ENCODE data around the gene CALM1.
"Not testable (repeated sequence)": the region's sequence is repeated elsewhere in the genome, so short reads cannot be mapped to it uniquely, and the experiment has no call there.

The CALM1 gene

DNA sequence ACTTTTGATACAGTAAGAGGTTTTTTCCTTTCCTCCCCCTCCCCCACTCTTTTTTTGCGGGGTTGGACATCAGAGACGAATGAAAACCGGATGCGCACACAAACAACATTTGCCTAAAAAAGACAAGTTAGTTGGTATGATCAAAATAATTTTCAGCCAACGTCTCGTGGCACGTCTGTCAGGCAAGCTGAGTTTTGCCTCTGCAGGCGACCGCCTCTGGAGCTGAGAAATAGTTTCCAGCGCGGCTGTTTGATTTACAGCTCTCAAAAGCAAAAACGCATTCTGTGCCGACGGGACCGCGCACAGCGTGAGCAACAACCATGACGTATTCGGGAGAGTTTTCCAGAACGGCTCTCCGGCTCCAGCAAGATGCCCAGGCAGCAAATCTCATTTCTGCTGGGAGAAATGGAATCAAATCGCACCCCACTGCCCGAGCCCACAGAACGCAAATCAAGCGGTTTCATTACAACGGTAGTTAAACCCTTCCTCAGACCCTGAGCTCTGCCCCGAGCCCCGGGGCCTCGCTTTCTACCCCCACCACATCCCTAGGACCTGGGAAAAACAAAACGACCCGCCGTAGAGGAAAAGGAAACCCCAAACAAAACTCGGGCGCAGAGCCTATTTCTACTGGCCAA is 14.2 kb upstream of the CALM1 start:
- peak; percentile 50 for DNase-seq (ENCODE audit: low read depth, low spot score)
- H3K4me3 ChIP-seq (ENCODE audit: low read length) = peak overlapping the region; percentile 62

GRCh38 chr14:90383126-90383730 is 13.6 kb upstream of the CALM1 start:
- peak; percentile 99 for DNase-seq (ENCODE audit: low read depth, low spot score)
- H3K4me3 ChIP-seq (ENCODE audit: low read length) = peak overlapping the region; percentile 62

- peak; percentile 69 for DNase-seq (ENCODE audit: low read depth, low spot score)
Measured at GRCh38 chr14:90383731-90384542, 12.9 kb upstream of the CALM1 start.

DNA sequence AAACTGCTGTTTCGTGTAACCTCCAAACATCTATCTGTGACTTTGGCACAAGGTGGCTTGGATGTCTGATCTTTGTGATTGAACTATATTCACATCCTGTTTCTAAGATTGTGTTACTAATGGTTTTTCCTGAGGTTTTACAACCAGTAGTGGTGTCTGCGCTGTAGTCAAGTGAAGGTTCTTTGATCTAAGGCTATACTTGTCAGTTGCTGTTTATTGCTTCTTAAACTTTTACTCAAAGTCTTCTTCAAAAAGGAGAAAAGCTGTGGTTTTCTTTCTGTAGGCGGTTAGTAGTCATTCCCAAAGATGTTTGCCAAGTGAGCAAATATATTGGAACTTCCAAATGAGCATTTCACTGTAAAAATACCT is 12.3 kb upstream of the CALM1 start:
- DNase-seq (ENCODE audit: low read depth, low spot score) = peak; percentile 90

More at GRCh38 chr14:90383731-90384542, 12.9 kb upstream of the CALM1 start:
- H3K4me3 ChIP-seq (ENCODE audit: low read length) = peak overlapping the region; percentile 62

GRCh38 chr14:90386321-90386720 is 10.5 kb upstream of the CALM1 start:
- H3K4me3 ChIP-seq (ENCODE audit: low read length) = no peak overlapping the region
- no peak for DNase-seq (ENCODE audit: low read depth, low spot score)

More for the DNA sequence above, 12.3 kb upstream of the CALM1 start:
- H3K4me3 ChIP-seq (ENCODE audit: low read length) = peak overlapping the region; percentile 62

DNA sequence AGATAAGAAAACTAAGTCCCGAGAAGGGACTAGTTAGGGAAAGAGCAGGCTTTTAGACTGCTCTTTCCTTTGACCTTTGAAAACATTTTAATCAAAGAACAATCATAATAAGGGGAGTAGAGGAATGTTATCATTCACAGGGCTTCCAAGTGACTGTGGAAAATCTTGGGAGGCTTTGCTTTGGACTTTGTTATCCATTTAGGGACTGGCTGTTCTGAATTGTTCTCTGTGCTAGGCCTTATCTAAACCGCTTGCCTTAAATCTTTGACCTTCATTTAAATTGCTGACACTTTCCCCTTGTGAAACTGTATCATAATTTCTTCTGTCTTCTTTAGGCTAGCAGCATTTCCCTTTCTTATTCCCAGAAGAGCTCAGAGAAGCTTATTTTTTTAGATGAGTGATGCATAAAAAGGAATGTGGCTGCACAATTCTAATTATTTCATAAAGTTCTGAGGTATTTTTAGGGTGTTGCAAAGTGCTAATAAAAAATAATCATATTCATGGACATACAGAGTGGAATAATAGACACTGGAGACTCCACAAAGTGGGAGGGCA is 9.5 kb upstream of the CALM1 start:
- H3K4me3 ChIP-seq (ENCODE audit: low read length) = no peak overlapping the region
- no peak for DNase-seq (ENCODE audit: low read depth, low spot score)

GRCh38 chr14:90388437-90388836 is 8.4 kb upstream of the CALM1 start:
- no peak overlapping the region for H3K4me3 ChIP-seq (ENCODE audit: low read length)
- DNase-seq (ENCODE audit: low read depth, low spot score) = no peak

- DNase-seq (ENCODE audit: low read depth, low spot score) = no peak
- no peak overlapping the region for H3K4me3 ChIP-seq (ENCODE audit: low read length)
Measured at GRCh38 chr14:90388982-90389381, 7.8 kb upstream of the CALM1 start.

DNA sequence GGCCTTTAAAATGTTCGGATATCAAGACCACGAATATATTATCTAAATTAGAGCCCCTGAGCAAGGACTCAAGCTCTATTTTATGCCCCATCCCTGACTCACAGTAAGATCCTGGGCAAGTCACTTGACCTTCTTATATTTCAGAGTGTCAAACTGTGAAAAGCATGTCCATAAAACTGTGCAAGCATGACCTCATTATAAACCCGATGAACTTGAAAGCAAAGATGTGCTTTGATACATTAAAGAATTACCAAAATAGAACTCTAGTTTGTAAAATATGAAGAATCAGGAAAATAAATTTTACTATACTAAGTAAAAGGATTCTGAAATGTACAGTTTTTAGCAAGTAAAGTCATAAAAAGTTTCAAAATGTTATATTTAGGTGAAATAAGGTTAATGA is 2.9 kb upstream of the CALM1 start:
- no peak overlapping the region for H3K4me3 ChIP-seq (ENCODE audit: low read length)
- no peak for DNase-seq (ENCODE audit: low read depth, low spot score)

- not testable (repeated sequence) for DNase-seq (ENCODE audit: low read depth, low spot score)
Measured at GRCh38 chr14:90394782-90395181, 2.0 kb upstream of the CALM1 start.

DNA sequence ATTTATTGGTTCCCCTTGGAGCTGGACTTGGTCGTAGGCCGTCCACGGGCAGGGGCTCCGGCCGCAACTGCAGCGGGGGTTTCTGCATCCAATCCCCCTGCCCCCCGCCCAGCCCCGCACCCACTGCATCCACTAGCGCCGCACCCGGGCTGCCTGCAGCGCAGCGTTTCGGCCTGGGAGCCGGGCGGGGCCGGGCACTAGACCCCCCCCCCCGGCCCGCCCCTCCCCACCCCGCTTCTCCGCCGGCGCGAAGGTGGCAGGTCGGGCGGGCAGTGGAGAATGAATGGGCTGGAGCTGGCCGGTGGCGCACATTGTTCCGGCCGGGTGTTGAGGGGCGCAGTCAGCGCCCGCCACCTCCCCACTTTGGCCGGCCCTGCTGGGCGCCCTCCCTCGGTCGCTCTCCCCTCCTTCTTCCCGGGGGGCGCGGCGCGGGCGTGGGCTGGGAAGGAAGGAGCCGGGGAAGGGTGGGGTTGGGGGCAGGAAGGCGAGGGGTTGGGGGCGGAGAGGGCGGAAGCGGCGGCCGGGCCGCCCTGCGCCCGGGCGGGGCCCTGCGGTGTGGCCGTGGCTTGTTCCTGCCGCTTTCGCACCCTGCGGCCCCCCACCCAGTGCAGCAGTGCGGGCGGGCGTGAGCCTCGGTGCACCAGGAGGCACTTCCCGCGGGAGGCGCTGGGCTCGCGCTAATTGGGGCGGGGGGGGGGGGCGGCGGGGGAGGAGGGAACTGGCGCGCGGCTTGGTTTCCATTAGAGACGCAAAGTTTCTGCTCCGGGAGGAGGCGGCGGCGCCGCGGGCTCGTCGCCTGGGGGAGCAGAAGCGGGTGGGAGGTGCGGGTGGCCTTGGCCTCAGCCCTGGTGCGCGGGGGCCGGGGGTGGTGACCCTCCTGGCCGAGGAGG is 841 bp downstream of the CALM1 start:
- peak overlapping the region; percentile 81 for H3K4me3 ChIP-seq (ENCODE audit: low read length)
- peak; percentile 50 for DNase-seq (ENCODE audit: low read depth, low spot score)

More at GRCh38 chr14:90394782-90395181, 2.0 kb upstream of the CALM1 start:
- not testable (repeated sequence) for H3K4me3 ChIP-seq (ENCODE audit: low read length)

DNA sequence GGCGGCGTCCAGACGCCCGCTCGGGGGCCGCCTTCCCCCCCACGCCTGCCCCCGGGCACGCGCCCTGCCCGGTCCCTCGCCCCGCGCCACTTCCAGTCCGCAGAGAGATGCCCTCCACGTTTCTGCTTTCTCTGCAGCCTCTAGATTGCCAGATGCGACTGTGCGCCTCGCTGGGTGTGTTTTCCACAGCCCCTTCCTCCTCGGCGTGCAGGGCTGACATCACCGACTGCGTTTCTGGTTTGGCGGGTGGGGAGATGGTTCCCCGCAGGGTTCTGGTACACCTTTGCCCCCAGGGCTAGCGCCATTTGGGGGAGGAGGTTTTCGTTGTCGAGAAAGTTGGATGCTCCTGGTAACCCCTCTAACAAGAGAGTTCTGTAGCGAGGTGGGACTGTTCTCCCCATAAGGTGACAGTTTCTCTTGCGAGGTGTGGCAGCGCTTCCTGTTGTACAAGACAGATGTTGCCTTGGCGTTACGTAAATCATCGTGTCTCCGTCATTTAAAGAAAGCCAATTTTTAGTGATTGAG is 1.5 kb downstream of the CALM1 start:
- DNase-seq (ENCODE audit: low read depth, low spot score) = peak; percentile 46
- peak overlapping the region; percentile 81 for H3K4me3 ChIP-seq (ENCODE audit: low read length)

GRCh38 chr14:90398841-90399540 is 2.2 kb downstream of the CALM1 start:
- no peak for DNase-seq (ENCODE audit: low read depth, low spot score)

DNA sequence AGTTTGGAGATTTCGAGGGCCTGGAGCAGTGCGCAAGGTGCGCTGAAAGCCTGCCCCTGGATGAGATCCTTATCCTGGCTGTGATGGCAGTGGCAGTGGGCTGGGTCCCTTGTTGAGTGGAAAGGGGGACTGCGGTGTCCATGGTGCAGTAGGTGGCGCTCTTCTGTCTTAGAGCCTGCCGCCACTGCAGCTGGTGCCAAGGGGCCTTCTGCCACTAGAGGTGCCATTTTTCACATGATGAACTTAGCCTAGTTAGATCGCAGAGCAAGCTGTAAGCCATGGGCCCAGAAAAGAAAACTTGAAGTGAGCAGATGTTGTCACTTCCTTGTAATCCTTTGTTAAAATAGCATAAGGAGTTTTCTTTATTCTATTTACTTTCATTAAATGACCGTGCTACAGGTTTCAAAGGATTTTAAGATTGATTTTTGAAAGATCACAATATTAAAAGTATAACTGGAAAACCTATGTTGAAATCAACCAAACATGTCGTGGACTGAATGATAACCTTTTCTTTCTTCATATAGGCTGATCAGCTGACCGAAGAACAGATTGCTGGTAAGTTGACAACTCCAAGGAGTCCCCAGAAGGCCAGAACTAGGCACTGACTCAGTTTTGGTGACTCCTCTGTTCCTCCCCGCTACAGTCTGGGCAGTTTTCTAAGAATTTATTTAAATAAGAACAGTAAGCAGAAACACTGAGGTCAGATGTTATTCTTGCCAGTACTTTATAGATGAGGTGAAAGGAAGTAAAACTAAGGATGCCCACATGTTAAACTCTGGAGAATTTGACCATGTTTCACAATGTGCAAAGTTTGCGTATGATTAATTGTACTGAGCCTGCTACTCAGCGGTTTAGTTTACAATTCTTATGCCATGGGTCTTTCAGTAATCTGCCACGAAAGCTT is 3.0 kb downstream of the CALM1 start:
- peak; percentile 89 for DNase-seq (ENCODE audit: low read depth, low spot score)
- no peak overlapping the region for H3K4me3 ChIP-seq (ENCODE audit: low read length)

More at GRCh38 chr14:90398841-90399540, 2.2 kb downstream of the CALM1 start:
- peak overlapping the region; percentile 81 for H3K4me3 ChIP-seq (ENCODE audit: low read length)

DNA sequence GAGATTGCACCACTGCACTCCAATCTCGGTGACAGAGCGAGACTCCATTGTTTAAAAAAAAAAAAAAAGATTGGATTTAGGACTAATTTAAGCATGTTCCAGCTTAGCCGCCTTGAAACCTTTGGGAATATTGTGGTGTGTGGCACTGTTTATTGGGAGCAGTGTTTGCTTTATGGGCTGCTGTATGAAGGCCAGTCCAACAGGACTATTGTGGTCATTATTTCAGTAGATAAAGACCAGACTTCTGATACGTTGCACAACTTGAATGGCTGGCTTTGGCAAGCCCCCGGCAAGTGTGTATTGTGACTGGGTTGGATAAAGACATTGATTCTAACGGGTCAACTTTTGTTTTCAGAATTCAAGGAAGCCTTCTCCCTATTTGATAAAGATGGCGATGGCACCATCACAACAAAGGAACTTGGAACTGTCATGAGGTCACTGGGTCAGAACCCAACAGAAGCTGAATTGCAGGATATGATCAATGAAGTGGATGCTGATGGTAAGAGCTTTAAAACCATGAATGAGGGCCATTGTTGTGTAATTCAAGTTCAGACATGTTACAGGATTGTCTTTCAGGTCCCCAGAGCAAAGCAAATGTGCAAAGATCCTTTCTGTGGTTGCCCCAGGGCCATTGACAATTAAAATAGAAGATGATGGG is 4.2 kb downstream of the CALM1 start:
- DNase-seq (ENCODE audit: low read depth, low spot score) = no peak
- no peak overlapping the region for H3K4me3 ChIP-seq (ENCODE audit: low read length)

- H3K4me3 ChIP-seq (ENCODE audit: low read length) = no peak overlapping the region
Measured at GRCh38 chr14:90402016-90402415, 5.2 kb downstream of the CALM1 start.

DNA sequence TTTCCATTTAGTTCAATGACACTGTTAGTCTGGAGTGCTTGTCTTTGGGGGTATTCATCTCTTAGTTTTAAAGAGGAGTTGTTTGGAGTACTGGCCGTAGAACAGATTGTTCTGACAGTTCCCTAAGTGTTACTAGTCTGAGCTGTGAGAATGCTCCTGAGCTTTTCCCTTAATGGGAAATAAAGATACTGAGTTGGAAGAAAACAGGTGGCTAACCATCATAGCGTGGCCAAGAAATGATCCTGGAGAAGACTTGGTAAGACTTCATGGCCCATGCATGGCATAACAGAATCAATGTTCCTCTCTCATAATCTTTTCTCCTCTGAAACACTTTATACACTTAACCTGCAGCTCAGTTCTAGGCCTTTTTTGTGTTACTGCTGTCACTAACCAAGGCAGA is 6.2 kb downstream of the CALM1 start:
- no peak for DNase-seq (ENCODE audit: low read depth, low spot score)
- H3K4me3 ChIP-seq (ENCODE audit: low read length) = no peak overlapping the region

More at GRCh38 chr14:90402016-90402415, 5.2 kb downstream of the CALM1 start:
- DNase-seq (ENCODE audit: low read depth, low spot score) = no peak

Measured in Jurkat, Clone E6-1 (cell line).